ENCODE measurements around the gene GPR75.

DNA sequence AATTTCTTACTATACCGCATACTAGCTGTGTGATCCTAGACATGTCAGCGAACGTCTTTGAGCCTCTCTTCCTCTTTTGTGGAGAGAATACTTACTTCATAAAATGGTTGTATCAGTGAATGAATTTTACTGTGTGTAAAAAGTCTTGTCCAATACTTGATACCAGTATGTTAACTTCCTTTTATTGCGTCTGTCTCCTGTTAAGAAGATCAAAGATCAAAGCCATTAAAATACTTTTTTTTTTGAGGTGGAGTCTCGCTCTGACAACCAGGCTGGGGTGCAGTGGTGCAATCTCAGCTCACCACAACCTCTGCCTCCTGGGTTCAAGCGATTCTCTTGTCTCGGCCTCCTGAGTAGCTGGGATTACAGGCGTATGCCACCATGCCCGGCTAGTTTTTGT lies 39.7 kb downstream of the GPR75 start:
- TF ChIP-seq, protein P1, sequence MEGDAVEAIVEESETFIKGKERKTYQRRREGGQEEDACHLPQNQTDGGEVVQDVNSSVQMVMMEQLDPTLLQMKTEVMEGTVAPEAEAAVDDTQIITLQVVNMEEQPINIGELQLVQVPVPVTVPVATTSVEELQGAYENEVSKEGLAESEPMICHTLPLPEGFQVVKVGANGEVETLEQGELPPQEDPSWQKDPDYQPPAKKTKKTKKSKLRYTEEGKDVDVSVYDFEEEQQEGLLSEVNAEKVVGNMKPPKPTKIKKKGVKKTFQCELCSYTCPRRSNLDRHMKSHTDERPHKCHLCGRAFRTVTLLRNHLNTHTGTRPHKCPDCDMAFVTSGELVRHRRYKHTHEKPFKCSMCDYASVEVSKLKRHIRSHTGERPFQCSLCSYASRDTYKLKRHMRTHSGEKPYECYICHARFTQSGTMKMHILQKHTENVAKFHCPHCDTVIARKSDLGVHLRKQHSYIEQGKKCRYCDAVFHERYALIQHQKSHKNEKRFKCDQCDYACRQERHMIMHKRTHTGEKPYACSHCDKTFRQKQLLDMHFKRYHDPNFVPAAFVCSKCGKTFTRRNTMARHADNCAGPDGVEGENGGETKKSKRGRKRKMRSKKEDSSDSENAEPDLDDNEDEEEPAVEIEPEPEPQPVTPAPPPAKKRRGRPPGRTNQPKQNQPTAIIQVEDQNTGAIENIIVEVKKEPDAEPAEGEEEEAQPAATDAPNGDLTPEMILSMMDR (IDR thresholded peaks at IDR 0.05; ENCODE audit: insufficient read depth, low read length, poor library complexity, severe bottlenecking), result no peak
- no peak for TF ChIP-seq EZH2phosphoT487 (conservative IDR thresholded peaks at IDR 0.05; ENCODE audit: low read length)

All from SU-DHL-6 (cell line).